Measurements from ENCODE around the gene ARHGAP24.

Gene ARHGAP24

GRCh38 chr4:85778632-85779131, 303.7 kb downstream of the ARHGAP24 start:
- no peak for DNase-seq (ENCODE audit: low read depth)

- DNase-seq (ENCODE audit: low read depth) = no peak
These were observed 304.2 kb downstream of the ARHGAP24 start for GRCh38 chr4:85779165-85779564.

GRCh38 chr4:85780664-85781063, 305.7 kb downstream of the ARHGAP24 start:
- DNase-seq (ENCODE audit: low read depth) = no peak

- no peak for DNase-seq (ENCODE audit: low read depth)
These were observed 308.5 kb downstream of the ARHGAP24 start for GRCh38 chr4:85783483-85783882.

- no peak for DNase-seq (ENCODE audit: low read depth)
These were observed 308.9 kb downstream of the ARHGAP24 start for GRCh38 chr4:85783900-85784299.

GRCh38 chr4:85784348-85784747, 309.4 kb downstream of the ARHGAP24 start:
- no peak for DNase-seq (ENCODE audit: low read depth)

GRCh38 chr4:85784947-85785346, 310.0 kb downstream of the ARHGAP24 start:
- no peak for DNase-seq (ENCODE audit: low read depth)

GRCh38 chr4:85787133-85787532, 312.2 kb downstream of the ARHGAP24 start:
- DNase-seq (ENCODE audit: low read depth) = no peak

GRCh38 chr4:85788604-85789003, 313.7 kb downstream of the ARHGAP24 start:
- no peak for DNase-seq (ENCODE audit: low read depth)

- no peak for DNase-seq (ENCODE audit: low read depth)
These were observed 314.3 kb downstream of the ARHGAP24 start for GRCh38 chr4:85789241-85789640.

- no peak for DNase-seq (ENCODE audit: low read depth)
These were observed 315.6 kb downstream of the ARHGAP24 start for GRCh38 chr4:85790582-85790981.

- DNase-seq (ENCODE audit: low read depth) = no peak
These were observed 317.7 kb downstream of the ARHGAP24 start for GRCh38 chr4:85792376-85793232.

- no peak for DNase-seq (ENCODE audit: low read depth)
These were observed 318.3 kb downstream of the ARHGAP24 start for GRCh38 chr4:85793233-85793585.

- DNase-seq (ENCODE audit: low read depth) = no peak
These were observed 323.2 kb downstream of the ARHGAP24 start for GRCh38 chr4:85798012-85798770.

GRCh38 chr4:85803856-85804255, 328.9 kb downstream of the ARHGAP24 start:
- DNase-seq (ENCODE audit: low read depth) = no peak

- no peak for DNase-seq (ENCODE audit: low read depth)
These were observed 330.9 kb downstream of the ARHGAP24 start for GRCh38 chr4:85805891-85806290.

GRCh38 chr4:85806334-85806733, 331.4 kb downstream of the ARHGAP24 start:
- no peak for DNase-seq (ENCODE audit: low read depth)

- DNase-seq (ENCODE audit: low read depth) = no peak
These were observed 332.4 kb downstream of the ARHGAP24 start for GRCh38 chr4:85807247-85807950.

GRCh38 chr4:85808104-85808503, 333.2 kb downstream of the ARHGAP24 start:
- DNase-seq (ENCODE audit: low read depth) = no peak

- no peak for DNase-seq (ENCODE audit: low read depth)
These were observed 333.9 kb downstream of the ARHGAP24 start for GRCh38 chr4:85808864-85809263.

- DNase-seq (ENCODE audit: low read depth) = no peak
These were observed 337.8 kb downstream of the ARHGAP24 start for GRCh38 chr4:85812776-85813175.

- DNase-seq (ENCODE audit: low read depth) = no peak
These were observed 341.0 kb downstream of the ARHGAP24 start for GRCh38 chr4:85815796-85816459.

Data from activated gamma-delta T cell treated with anti-CD3 and anti-CD28 coated beads, Interleukin-2, amount 50 U/mL, for 16 hours (primary cell).